Measurements from ENCODE around the gene ADNP2. TPM values are rescaled to one million over a fixed set of nuclear protein-coding genes. Genes with fewer than 3 reads are reported as not detected.
"Not testable (repeated sequence)": the region's sequence is repeated elsewhere in the genome, so short reads cannot be mapped to it uniquely, and the experiment has no call there.

Gene ADNP2
- total RNA-seq, 1 experiment from 2014 or later, result 15.5 TPM

DNA sequence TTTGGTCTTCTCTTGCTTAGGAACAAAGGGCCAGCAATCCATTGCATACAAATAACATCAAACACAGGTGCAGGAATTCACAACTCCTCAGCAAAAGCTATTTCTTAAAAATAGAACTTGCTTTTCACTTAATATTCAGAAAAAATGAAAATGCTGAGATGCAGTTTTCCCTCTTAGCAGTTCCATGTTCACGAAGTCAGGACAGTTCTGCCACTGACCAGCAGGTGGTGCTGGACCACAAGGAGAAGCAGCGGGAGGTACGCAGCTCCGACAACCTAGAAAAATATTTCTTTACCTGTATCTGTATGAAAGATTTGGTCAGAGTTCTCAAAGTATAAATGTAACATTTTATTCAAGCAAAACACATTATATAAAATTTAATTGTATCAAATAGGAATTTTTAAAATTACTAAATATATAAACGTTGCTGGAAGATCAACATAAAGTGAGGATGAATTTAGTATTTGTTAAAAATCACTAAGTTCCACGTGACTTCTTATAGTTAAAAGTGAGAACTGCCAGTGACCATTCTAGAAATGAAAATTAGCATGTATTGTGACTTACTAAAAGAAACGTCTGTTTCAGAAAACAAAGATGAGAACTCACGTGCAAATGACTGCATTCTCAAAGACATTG, 48.8 kb downstream of the ADNP2 start:
- no peak overlapping the region for H3K4me2 ChIP-seq (ENCODE audit: low read depth, low read length, poor library complexity, severe bottlenecking)
- no peaks in the 10 kb centered on the region for H3K27me3 ChIP-seq (ENCODE audit: low read length)
- DNase-seq, result peak; percentile 91
- no peaks in the 10 kb centered on the region for H3K4me1 ChIP-seq (ENCODE audit: low read length)
- H3K27ac ChIP-seq (ENCODE audit: low read length), result no peak overlapping the region
- H2AFZ ChIP-seq (ENCODE audit: low read length), result no peak overlapping the region
- H4K20me1 ChIP-seq (ENCODE audit: insufficient read depth, low read depth, low read length), result no peaks in the 10 kb centered on the region
- no peaks in the 10 kb centered on the region for H3K79me2 ChIP-seq (ENCODE audit: low read length)
- H3K36me3 ChIP-seq (ENCODE audit: insufficient read depth, low read length), result no peaks in the 10 kb centered on the region
- H3K4me3 ChIP-seq (ENCODE audit: low read length), result no peak overlapping the region
- H3K9ac ChIP-seq (ENCODE audit: low read length), result no peak overlapping the region
- H3K9me2 ChIP-seq (replicated peaks; ENCODE audit: insufficient read depth, low read length), result no peaks in the 10 kb centered on the region
- no peaks in the 10 kb centered on the region for H3K9me3 ChIP-seq (ENCODE audit: low read length)

DNA sequence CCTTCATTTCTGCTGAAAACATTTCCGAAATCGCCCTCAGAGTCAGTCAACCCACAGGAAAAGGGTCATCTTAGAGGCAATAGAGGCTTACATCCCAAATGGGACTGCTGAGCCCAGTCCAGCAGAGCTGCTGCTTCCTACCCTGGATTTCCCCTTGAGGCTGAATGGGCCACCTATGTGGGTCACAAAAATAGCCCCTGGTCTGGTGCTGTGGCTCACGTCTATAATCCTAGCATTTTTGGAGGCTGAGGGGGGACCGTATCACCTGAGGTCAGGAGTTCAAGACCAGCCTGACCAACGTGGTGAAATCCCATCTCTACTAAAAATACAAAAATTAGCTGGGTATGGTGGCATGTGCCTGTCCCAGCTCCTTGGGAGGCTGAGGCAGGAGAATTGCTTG, 49.3 kb downstream of the ADNP2 start:
- no peak overlapping the region for H3K27ac ChIP-seq (ENCODE audit: low read length)
- H3K4me1 ChIP-seq (ENCODE audit: low read length), result no peaks in the 10 kb centered on the region
- no peak overlapping the region for H3K4me3 ChIP-seq (ENCODE audit: low read length)
- H3K9me2 ChIP-seq (replicated peaks; ENCODE audit: insufficient read depth, low read length), result no peaks in the 10 kb centered on the region
- H3K4me2 ChIP-seq (ENCODE audit: low read depth, low read length, poor library complexity, severe bottlenecking), result no peak overlapping the region
- H3K27me3 ChIP-seq (ENCODE audit: low read length), result no peaks in the 10 kb centered on the region
- no peaks in the 10 kb centered on the region for H3K9me3 ChIP-seq (ENCODE audit: low read length)
- no peaks in the 10 kb centered on the region for H3K79me2 ChIP-seq (ENCODE audit: low read length)
- H3K36me3 ChIP-seq (ENCODE audit: insufficient read depth, low read length), result no peaks in the 10 kb centered on the region
- no peak overlapping the region for H3K9ac ChIP-seq (ENCODE audit: low read length)
- H2AFZ ChIP-seq (ENCODE audit: low read length), result no peak overlapping the region
- no peak for DNase-seq
- H4K20me1 ChIP-seq (ENCODE audit: insufficient read depth, low read depth, low read length), result no peaks in the 10 kb centered on the region

- Histone ChIP-seq H3K9ac (ENCODE audit: low read length) (no peak overlapping the region), H3K4me2 (ENCODE audit: low read depth, low read length, poor library complexity, severe bottlenecking) (no peak overlapping the region), H2AFZ (ENCODE audit: low read length) (no peak overlapping the region), H3K27ac (ENCODE audit: low read length) (no peak overlapping the region), H3K27me3 (ENCODE audit: low read length) (no peaks in the 10 kb centered on the region), H4K20me1 (ENCODE audit: insufficient read depth, low read depth, low read length) (no peaks in the 10 kb centered on the region), H3K9me2 (replicated peaks; ENCODE audit: insufficient read depth, low read length) (no peaks in the 10 kb centered on the region), H3K36me3 (ENCODE audit: insufficient read depth, low read length) (no peaks in the 10 kb centered on the region), H3K79me2 (ENCODE audit: low read length) (no peaks in the 10 kb centered on the region), H3K4me1 (ENCODE audit: low read length) (no peaks in the 10 kb centered on the region), H3K9me3 (ENCODE audit: low read length) (no peaks in the 10 kb centered on the region), H3K4me3 (ENCODE audit: low read length) (no peak overlapping the region)
- DNase-seq, result no peak
These were observed 50.9 kb downstream of the ADNP2 start for GRCh38 chr18:80159713-80160636.

DNA sequence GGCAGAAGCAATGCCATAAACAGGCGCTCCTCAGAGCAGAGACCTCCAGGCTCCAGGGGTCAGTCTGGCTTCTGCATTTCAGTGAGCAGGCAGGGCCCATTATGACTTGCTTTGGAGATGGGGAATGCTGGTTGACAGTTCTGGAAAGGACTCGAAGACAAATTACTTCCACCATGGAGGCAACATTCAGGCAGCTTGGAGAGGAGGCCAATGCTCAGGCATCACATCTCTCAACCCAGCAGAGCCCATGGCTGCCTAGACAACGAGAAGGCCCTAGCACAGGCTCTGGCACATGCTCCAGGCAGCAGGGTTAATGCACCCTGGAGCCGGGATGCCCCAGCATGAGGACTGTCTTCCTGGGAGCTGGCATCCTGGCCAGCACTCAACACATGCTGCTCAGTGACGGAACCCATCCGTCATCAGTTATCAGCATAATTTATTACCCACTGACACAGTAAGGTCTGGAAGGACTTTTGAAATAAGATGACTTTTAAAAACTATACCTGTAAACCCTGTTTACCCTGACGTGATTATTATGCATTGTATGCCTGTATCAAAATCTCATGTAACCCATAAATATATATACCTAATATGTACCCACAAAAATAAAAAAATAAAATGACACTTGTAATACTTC, 52.8 kb downstream of the ADNP2 start:
- no peaks in the 10 kb centered on the region for H3K79me2 ChIP-seq (ENCODE audit: low read length)
- H3K9me2 ChIP-seq (replicated peaks; ENCODE audit: insufficient read depth, low read length), result no peaks in the 10 kb centered on the region
- no peaks in the 10 kb centered on the region for H3K4me1 ChIP-seq (ENCODE audit: low read length)
- no peak overlapping the region for H3K4me3 ChIP-seq (ENCODE audit: low read length)
- no peak overlapping the region for H3K4me2 ChIP-seq (ENCODE audit: low read depth, low read length, poor library complexity, severe bottlenecking)
- H3K27ac ChIP-seq (ENCODE audit: low read length), result no peak overlapping the region
- H2AFZ ChIP-seq (ENCODE audit: low read length), result no peak overlapping the region
- no peaks in the 10 kb centered on the region for H3K27me3 ChIP-seq (ENCODE audit: low read length)
- H3K36me3 ChIP-seq (ENCODE audit: insufficient read depth, low read length), result no peaks in the 10 kb centered on the region
- DNase-seq, result no peak
- H4K20me1 ChIP-seq (ENCODE audit: insufficient read depth, low read depth, low read length), result no peaks in the 10 kb centered on the region
- no peak overlapping the region for H3K9ac ChIP-seq (ENCODE audit: low read length)
- no peaks in the 10 kb centered on the region for H3K9me3 ChIP-seq (ENCODE audit: low read length)

DNA sequence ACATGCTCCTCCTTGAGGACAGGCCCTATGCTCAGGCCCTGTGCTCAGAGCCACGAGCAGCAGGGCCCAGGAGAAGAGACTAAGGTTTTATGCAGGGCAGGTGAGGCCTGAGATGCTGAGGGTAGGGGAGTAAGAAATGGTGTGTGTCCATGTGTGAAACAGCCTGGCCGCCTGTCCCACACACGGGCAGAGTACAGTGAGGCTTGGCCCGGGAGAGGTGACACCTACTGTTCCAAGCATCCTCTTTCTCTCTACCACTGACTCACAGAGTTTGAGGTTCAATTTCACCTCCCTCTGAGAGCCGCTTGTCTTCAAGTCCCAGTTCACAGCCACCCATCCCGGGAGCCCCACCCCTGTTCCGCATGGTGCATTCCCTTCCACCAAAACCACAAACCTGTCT, 54.1 kb downstream of the ADNP2 start:
- H3K27ac ChIP-seq (ENCODE audit: low read length), result no peak overlapping the region
- no peaks in the 10 kb centered on the region for H4K20me1 ChIP-seq (ENCODE audit: insufficient read depth, low read depth, low read length)
- DNase-seq, result no peak
- H3K9me3 ChIP-seq (ENCODE audit: low read length), result no peaks in the 10 kb centered on the region
- no peak overlapping the region for H3K9ac ChIP-seq (ENCODE audit: low read length)
- no peaks in the 10 kb centered on the region for H3K4me1 ChIP-seq (ENCODE audit: low read length)
- H3K4me2 ChIP-seq (ENCODE audit: low read depth, low read length, poor library complexity, severe bottlenecking), result no peak overlapping the region
- no peak overlapping the region for H3K4me3 ChIP-seq (ENCODE audit: low read length)
- no peak overlapping the region for H2AFZ ChIP-seq (ENCODE audit: low read length)
- H3K79me2 ChIP-seq (ENCODE audit: low read length), result no peaks in the 10 kb centered on the region
- H3K36me3 ChIP-seq (ENCODE audit: insufficient read depth, low read length), result no peaks in the 10 kb centered on the region
- no peaks in the 10 kb centered on the region; the same call in 1 of the 2 replicates for H3K27me3 ChIP-seq (ENCODE audit: low read length)
- no peaks in the 10 kb centered on the region for H3K9me2 ChIP-seq (replicated peaks; ENCODE audit: insufficient read depth, low read length)

DNA sequence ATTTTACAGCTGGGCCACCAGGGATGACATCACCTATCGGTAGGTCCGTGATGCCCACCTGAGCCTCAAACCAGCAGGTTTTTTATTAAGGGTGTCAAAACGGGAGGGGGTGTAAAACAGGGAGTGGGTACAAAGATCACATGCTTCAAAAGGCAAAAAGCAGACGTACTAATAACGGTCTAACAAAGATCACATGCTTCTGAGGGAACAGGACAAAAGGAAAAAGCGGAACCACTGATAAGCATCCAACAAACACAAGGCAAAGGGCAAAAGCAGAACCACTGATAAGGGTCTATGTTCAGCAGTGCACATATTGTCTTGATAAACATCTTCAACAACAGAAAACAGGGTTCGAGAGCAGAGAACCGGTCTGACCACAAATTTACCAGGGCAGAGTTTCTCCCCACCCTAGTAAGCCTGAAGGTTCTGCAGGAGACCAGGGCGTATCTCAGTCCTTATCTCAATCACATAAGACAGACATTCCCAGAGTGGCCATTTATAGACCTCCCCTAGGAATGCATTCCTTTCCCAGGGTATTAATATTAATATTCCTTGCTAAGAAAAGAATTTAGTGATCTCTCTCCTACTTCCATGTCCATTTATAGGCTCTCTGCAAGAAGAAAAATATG, 55.8 kb downstream of the ADNP2 start:
- H4K20me1 ChIP-seq (ENCODE audit: insufficient read depth, low read depth, low read length); H3K4me3 ChIP-seq (ENCODE audit: low read length); H3K9ac ChIP-seq (ENCODE audit: low read length); H3K4me2 ChIP-seq (ENCODE audit: low read depth, low read length, poor library complexity, severe bottlenecking); H3K27ac ChIP-seq (ENCODE audit: low read length); H3K9me3 ChIP-seq (ENCODE audit: low read length); H3K9me2 ChIP-seq (replicated peaks; ENCODE audit: insufficient read depth, low read length); DNase-seq; H3K4me1 ChIP-seq (ENCODE audit: low read length); H3K79me2 ChIP-seq (ENCODE audit: low read length); H3K36me3 ChIP-seq (ENCODE audit: insufficient read depth, low read length); H2AFZ ChIP-seq (ENCODE audit: low read length); H3K27me3 ChIP-seq (ENCODE audit: low read length): not testable (repeated sequence)

DNA sequence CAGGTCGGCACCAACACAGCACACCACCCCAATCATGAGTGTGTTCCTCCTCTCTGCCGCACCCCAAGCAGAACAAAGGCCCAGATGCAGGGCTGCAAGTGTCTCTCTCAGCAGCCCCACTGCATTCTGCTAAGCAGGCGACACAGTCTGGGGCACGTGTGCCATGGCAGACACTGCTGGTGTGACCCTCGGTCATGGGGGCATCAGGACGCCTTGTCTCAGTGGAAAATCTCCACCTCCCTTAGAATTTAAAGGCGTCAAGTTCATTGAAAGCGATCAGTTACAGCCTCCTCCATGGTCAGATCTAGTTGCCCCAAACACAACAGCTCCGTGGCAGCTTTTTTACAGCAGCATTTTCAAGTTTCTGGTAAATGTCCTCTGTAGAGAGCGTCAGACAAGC, 57.2 kb downstream of the ADNP2 start:
- H3K9ac ChIP-seq (ENCODE audit: low read length), result no peak overlapping the region
- H2AFZ ChIP-seq (ENCODE audit: low read length), result no peak overlapping the region
- no peaks in the 10 kb centered on the region for H3K79me2 ChIP-seq (ENCODE audit: low read length)

DNA sequence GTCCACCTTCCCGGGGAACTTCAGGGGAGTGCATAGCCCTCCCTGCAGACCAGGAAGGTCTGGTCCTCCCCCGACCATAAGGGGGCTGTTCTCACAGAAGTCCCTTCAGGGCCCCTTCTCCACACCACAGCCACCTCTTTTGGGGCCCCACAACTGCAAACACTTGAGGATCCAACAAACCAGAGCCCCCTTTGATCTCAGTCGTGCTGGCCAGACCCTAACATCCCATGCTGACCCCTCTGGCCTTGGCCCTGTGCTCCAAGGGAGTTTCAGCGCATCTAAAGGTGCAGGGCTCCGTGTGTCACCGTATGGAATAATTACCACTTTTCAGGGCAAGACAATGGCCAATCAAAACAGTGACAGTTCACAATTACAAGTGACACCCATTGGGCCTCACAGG, 57.7 kb downstream of the ADNP2 start:
- Histone ChIP-seq H3K4me1 (ENCODE audit: low read length) (no peaks in the 10 kb centered on the region), H3K4me3 (ENCODE audit: low read length) (no peak overlapping the region), H3K4me2 (ENCODE audit: low read depth, low read length, poor library complexity, severe bottlenecking) (no peak overlapping the region), H2AFZ (ENCODE audit: low read length) (no peak overlapping the region), H3K9me3 (ENCODE audit: low read length) (no peaks in the 10 kb centered on the region), H3K27ac (ENCODE audit: low read length) (no peak overlapping the region), H3K27me3 (ENCODE audit: low read length) (no peaks in the 10 kb centered on the region; the same call in 1 of the 2 replicates), H4K20me1 (ENCODE audit: insufficient read depth, low read depth, low read length) (no peaks in the 10 kb centered on the region), H3K9me2 (replicated peaks; ENCODE audit: insufficient read depth, low read length) (no peaks in the 10 kb centered on the region), H3K36me3 (ENCODE audit: insufficient read depth, low read length) (no peaks in the 10 kb centered on the region), H3K79me2 (ENCODE audit: low read length) (no peaks in the 10 kb centered on the region), H3K9ac (ENCODE audit: low read length) (no peak overlapping the region)
- DNase-seq, result no peak

More for the DNA sequence above, 57.2 kb downstream of the ADNP2 start:
- H3K36me3 ChIP-seq (ENCODE audit: insufficient read depth, low read length), result no peaks in the 10 kb centered on the region
- H3K4me2 ChIP-seq (ENCODE audit: low read depth, low read length, poor library complexity, severe bottlenecking), result no peak overlapping the region
- H3K27me3 ChIP-seq (ENCODE audit: low read length), result no peaks in the 10 kb centered on the region; the same call in 1 of the 2 replicates
- no peak overlapping the region for H3K4me3 ChIP-seq (ENCODE audit: low read length)
- H3K4me1 ChIP-seq (ENCODE audit: low read length), result no peaks in the 10 kb centered on the region
- no peaks in the 10 kb centered on the region for H3K9me2 ChIP-seq (replicated peaks; ENCODE audit: insufficient read depth, low read length)
- H4K20me1 ChIP-seq (ENCODE audit: insufficient read depth, low read depth, low read length), result no peaks in the 10 kb centered on the region
- DNase-seq, result no peak
- H3K9me3 ChIP-seq (ENCODE audit: low read length), result no peaks in the 10 kb centered on the region
- H3K27ac ChIP-seq (ENCODE audit: low read length), result no peak overlapping the region

All from Karpas-422 (cell line).